GM18907 (cell line): ENCODE data around the gene PEX7.
"Not testable (repeated sequence)": the region's sequence is repeated elsewhere in the genome, so short reads cannot be mapped to it uniquely, and the experiment has no call there.

ENCODE experiments used
- ATAC-seq: cut with Tn5 transposase; IDR thresholded peaks from one replicate; pipeline ENCODE4 v1.9.1; 2021; ENCODE audit warnings: mild to moderate bottlenecking, moderate library complexity; ENCODE audit not compliant: unreplicated experiment

PEX7 gene

DNA sequence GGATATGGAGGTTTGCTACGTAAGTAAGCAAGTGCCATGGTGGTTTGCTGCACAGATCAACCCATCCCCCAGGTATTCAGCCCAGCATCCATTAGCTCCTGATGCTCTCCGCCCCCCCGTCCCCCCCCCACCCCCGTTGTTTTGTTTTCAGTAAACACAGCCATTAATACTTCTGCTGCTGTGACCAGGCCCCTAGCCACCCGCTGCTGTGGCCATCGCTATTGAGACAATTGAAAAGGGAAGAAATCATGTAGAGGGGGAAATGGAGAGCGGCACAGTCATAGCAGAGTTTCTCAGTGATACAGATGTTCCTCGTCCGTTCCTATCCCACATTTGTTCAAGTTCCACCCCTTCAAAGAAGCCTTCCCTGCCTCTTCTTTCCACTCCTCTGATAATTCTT is 124.6 kb downstream of the PEX7 start:
- no peak for ATAC-seq

DNA sequence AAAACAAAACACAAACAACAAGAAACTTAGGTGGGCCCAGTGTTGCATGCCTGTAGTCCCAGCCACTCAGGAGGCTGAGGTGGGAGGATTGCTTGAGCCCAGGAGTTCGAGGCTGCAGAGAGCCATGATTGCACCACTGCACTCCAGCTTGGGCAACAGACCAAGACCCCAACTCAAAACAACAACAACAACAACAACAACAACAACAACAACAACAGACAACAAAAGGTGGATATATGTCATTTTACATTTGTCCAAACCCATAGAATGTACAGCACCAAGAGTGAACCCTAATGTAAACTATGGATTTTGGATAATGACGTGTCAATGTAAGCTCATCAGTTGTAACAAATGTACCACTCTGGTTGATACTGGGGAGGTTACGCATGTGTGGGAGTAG is 127.6 kb downstream of the PEX7 start:
- ATAC-seq: not testable (repeated sequence)

DNA sequence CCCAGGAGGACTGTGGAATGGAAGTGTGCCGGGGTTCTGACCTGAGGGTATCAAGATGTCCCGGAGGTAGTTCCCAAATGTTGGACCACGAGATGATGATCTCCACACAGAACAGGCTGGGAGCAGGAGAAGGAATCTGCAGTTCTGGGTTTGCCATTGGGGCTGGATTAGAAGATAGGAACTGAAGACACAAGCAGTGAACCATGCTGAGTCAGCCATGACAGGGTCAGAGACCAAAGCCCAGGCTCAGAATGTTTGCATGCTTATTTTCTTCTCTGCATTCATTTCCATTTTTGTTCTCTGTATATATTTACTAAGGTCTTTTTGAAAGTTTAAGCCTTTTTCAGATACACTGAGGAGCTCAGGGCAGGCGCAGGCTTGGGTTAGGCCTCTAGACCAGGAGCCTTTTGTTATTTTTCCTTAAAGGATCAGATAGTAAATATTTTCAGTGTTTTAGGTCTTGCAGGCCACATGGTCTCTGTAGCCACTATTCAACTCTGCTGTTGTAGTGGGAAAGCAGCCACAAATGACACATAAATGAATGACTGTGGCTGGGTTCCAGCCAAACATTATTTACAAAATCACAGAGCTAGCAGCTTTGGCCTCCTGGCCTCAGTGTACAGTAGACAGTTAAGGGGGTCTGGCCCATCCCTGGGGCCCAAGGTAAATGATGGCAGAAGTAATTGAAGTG is 128.2 kb downstream of the PEX7 start:
- ATAC-seq: no peak

DNA sequence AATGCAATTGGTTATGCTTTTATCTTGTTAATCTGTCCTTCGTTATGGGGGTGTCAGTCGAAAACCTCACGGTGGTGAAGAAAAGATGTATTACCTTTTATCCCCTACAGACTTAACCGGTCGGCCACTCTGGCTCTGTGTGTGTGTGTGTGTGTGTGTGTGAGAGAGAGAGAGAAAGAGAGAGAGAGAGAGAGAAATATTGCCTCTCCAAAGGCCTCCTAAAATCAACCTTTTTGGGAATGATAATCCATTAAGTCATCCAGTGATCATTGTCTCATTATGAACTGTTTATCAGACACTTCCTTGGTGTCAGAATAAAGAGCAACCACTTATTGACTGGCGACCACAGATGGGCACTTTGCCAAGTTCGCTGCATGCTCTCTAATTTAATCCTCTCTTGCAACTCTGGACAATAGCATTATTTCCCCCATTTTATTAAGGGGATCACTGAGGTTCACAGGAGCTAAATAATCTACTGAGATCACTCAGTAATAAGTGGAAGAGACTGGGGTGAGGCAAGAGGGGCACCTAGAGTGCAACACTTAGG is 130.4 kb downstream of the PEX7 start:
- ATAC-seq: no peak

DNA sequence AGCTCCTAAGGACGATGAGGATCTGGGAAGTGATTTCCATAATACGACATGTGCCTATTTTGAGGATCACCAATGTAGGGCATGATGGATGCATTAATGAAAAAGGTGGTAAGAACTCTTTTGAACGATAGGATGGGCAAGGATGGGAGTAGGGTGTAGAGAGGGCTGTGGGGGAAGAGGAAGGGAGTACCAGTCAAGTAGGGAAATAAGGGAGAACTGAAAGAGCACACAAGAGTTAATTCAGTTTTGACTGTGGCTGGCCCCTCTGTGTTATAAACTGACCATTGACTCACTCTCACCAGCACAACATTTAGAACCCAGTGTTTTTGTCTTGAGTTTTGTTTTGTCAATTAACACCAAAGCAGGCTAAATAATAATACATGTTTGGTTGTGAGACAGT is 132.7 kb downstream of the PEX7 start:
- ATAC-seq: no peak

DNA sequence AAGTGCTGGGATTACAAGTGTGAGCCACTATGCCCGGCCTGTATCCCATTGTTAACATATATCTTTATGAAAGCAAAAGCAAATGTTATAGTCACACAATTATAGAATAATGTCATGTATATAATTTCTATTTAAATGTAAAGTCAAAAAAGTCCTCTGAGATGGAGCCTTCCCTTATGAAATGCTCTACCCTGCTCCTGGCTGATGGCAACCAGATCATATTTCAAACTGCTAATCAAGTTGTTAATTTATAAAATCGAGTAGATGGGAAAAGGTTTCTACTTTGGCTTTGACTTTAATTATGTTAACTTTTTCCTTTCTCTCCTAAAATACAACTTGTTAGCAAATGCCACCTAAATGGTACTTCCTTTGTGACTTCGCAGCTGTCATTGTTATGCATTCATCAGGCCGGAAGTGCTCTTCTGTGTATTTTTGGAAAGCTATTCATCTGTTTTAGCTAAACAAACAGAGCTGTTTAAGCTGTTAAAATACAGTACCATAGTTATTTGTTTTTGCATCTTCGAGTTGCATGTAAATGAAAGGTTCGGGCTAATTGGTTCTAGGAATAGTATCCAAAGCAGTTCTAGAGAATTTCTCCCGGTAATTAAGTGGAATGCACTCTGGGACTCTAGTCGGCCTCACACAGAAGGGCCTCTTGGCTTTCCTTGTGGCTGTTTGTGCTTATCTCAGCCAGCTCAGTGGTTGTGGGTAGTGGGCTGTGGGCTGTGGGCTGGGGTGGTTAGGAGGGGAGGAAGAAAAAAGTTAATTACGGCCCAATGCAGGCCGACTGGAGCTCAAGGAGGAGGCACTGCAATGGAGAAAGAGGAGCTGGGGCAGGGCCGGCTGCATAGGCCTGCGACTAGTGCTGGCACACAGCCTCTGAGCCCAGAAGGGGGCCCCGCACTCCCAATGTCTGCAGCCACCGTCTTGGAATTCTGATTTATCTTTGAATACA is 134.5 kb downstream of the PEX7 start:
- ATAC-seq: no peak

DNA sequence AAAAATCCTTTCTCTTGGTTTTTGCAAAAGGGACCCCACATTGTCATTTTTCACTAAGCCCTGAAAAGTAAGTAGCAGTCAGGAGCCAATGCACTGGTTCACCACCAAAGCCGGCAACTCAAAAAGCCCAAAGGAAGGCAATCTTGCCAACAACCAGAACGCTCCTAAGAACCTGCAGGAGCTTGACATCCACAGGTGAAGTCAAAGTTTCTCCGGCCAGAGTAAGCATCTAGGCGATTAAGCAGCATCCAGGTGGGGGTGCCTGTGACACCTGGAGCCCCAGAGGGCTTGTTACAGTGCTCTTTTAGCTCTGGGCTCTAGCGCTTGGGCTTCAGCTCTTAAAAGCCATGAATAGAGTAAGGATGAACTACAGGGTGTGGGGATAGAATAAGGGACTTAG is 135.8 kb downstream of the PEX7 start:
- ATAC-seq: no peak

DNA sequence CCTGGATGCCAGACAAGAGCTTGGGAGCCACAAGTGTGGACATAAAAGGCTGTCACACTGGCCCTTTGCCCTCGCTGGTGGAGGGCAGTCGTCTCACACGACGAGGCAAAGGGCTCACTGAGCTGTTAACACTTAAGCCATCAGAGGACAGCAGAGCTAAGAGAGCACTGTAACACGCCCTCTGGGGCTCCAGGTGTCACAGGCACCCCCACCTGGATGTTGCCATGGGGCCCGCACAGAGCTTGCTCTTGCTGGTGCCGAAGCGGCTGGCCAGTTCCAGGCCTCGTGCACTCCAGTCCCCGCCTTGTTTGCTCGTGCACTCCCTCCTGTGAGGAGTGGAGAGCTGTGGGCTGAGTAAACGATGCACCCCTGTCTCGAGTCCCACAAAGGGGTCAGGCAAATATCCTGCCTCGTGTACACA is 137.1 kb downstream of the PEX7 start:
- ATAC-seq: no peak

DNA sequence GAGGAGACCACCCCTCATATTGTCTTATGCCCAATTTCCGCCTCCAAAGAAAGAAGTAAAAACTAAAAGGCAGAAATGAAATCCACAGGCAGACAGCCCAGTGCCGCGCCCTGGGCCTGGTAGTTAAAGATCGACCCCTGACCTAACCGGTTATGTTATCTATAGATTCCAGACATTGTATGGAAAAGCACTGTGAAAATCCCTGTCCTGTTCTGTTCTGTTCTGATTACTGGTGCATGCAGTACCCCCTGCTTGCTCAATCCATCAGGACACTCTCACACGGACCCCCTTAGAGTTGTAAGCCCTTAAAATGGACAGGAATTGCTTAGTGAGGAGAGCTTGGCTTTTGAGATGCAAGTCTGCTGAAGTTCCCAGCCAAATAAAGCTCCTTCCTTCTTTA is 137.5 kb downstream of the PEX7 start:
- ATAC-seq: not testable (repeated sequence)

DNA sequence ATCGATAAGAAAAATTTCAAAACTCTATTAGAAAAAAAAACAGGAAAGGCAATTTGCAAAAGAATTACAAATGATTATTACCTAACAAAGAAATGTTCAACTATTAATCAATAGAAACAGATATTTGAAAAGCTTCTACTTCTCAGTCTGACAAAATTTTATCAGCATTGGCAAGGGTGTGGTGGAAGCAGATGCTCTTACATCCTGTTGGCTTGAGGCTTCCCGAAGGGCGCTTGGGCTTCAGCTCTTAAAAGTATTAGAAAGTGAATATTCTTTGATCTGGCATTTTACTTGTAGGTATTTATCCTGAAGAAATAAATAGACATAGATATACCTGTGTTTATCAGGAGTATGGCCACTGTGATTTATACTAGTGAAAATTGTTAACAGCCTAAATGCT is 138.4 kb downstream of the PEX7 start:
- ATAC-seq: no peak

DNA sequence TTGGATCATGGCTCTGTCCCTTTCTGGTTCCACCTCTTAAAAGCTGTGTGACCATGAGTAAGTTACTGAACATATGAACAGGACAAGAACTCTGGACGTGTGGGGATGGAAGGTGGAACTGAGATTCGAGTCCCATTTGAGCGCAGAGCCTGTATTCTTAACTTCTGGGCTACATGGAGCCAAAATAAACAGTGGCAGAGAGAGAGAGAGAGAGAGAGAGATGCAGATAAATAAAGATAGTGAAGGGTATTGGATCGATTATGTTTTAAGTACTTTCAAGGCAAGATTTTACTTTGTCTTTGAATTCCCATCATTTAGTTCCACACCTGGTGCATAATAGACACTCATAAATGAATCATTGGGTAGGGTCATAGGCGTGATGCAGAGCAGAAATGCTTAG is 139.5 kb downstream of the PEX7 start:
- no peak for ATAC-seq

DNA sequence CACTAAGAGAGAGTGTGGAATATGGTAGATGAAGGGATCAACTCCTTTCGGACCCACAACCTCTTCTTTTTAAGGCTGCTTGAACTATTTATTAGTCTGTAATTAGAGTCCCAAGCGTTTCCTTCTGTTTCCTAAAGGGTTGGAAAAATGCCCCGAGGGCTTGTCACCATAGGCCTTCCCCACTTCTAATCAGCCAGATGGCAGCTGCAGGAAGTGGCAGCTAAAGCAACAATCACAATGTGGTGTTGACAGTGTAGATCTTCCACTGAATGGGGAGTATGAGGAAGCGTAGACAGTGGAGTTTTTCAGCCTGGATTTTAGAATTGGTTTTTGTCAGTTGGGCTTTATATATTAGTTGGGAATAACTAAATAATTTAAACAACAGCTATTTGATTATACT is 140.3 kb downstream of the PEX7 start:
- ATAC-seq: no peak

DNA sequence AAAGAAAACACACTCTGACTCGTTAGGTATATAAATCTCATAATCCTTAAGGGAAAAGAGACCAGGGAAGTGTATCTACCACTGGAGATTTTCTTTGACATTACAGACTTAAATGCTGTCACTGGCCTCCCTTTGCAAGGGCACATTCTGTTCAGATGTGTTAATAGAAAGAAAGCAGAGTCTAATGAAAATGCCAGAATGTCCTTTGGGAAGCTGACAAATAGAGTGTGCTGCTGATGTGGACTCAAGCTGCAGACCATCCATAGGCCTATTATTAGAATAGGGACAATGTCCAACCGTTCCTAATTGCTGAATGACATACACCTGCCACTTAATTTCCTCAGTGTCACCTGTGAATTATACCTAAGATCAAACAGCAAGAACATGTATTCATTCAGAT is 140.9 kb downstream of the PEX7 start:
- ATAC-seq: no peak
